ENCODE results near the gene POLR2E. TPM values are rescaled to one million over a fixed set of nuclear protein-coding genes. Genes with fewer than 3 reads are reported as not detected.

The POLR2E gene
- total and polyA plus RNA-seq, 9 of the 15 experiments (the other 6 are each of a cell fraction or from before 2014, with no cell fraction given), result 3.4 to 413 (median 244) TPM

DNA sequence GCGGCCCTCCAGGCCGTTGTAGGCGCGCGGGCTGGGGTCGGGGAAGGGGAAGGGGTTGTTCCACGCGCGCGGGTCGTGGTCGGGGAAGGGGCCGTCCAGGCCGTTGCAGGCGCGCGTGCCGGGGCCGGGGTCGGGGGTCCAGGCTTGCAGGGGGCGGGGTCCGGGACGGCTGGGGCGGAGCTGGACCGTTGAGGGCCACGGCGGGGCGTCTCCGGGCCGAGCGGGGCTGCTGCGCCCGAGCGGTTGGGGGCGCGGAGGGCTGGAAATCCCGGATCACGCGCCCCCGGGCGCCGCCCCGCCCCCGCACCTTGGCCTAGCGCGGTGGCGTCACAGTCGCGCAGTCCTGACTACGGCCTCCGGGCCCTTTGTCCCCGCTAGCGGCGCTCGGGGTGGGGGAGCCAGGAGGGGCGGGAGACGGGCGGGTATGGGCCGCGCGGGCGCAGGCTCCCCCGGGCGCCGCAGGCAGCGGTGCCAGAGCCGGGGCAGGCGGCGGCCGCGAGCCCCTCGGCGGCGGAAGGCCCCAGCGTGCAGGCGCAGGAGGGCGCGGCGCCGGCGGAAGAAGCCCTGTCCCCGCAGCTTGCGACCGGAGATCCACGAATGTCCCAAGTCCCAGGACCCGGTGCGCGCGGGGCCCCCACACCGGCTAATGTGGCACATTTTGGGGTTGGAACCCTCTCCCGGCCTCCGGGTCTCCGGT is 9.3 kb upstream of the POLR2E start (continued):
- TF ChIP-seq, protein P1, sequence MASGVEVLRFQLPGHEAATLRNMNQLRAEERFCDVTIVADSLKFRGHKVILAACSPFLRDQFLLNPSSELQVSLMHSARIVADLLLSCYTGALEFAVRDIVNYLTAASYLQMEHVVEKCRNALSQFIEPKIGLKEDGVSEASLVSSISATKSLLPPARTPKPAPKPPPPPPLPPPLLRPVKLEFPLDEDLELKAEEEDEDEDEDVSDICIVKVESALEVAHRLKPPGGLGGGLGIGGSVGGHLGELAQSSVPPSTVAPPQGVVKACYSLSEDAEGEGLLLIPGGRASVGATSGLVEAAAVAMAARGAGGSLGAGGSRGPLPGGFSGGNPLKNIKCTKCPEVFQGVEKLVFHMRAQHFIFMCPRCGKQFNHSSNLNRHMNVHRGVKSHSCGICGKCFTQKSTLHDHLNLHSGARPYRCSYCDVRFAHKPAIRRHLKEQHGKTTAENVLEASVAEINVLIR (CRISPR knock-in tag; IDR thresholded peaks at IDR 0.05), result peak; percentile 60; the same call in 1 of the 2 replicates
- TF ChIP-seq ZNF133 (CRISPR knock-in tag; IDR thresholded peaks at IDR 0.05) (no peak), NR4A1 (CRISPR knock-in tag; IDR thresholded peaks at IDR 0.05) (no peak), NR4A1 (tag; IDR thresholded peaks at IDR 0.05) (no peak), TAF1 (IDR thresholded peaks at IDR 0.05; ENCODE audit: control insufficient read depth, extremely low read depth, insufficient read depth, low read length, severe bottlenecking) (peak; percentile 31), RB1 (IDR thresholded peaks at IDR 0.05; ENCODE audit: low read depth) (peak; percentile 60), RBBP5 (IDR thresholded peaks at IDR 0.05; ENCODE audit: borderline replicate concordance, insufficient read depth, low read length, poor library complexity, severe bottlenecking) (peak; percentile 17), HMGN3 (IDR thresholded peaks at IDR 0.05; ENCODE audit: borderline replicate concordance, extremely low read depth, insufficient read length, low read depth, low read length) (peak; percentile 64), ESRRA (IDR thresholded peaks at IDR 0.05; ENCODE audit: borderline replicate concordance, low read depth) (no peak), BHLHE40 (IDR thresholded peaks at IDR 0.05; ENCODE audit: low read length) (peak; percentile 63), SIN3B (IDR thresholded peaks at IDR 0.05; ENCODE audit: low read depth) (peak; percentile 34; the same call in 1 of the 2 replicates), ZBTB17 (CRISPR knock-in tag; IDR thresholded peaks at IDR 0.05) (no peak), THRA (IDR thresholded peaks at IDR 0.05) (no peak), ZNF175 (CRISPR knock-in tag; IDR thresholded peaks at IDR 0.05; ENCODE audit: low read depth) (no peak), NR2C2 (CRISPR knock-in tag; IDR thresholded peaks at IDR 0.05) (no peak), NR2C2 (tag; IDR thresholded peaks at IDR 0.05) (peak; percentile 31; the same call in 1 of the 2 replicates), MEF2A (IDR thresholded peaks at IDR 0.05; ENCODE audit: control insufficient read depth, low read depth, low read length) (no peak), JUNB (CRISPR knock-in tag; conservative IDR thresholded peaks at IDR 0.05) (no peak)
- TF ChIP-seq, protein P2, sequence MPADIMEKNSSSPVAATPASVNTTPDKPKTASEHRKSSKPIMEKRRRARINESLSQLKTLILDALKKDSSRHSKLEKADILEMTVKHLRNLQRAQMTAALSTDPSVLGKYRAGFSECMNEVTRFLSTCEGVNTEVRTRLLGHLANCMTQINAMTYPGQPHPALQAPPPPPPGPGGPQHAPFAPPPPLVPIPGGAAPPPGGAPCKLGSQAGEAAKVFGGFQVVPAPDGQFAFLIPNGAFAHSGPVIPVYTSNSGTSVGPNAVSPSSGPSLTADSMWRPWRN (IDR thresholded peaks at IDR 0.05; ENCODE audit: low read depth), result no peak
- TF ChIP-seq, protein P3, sequence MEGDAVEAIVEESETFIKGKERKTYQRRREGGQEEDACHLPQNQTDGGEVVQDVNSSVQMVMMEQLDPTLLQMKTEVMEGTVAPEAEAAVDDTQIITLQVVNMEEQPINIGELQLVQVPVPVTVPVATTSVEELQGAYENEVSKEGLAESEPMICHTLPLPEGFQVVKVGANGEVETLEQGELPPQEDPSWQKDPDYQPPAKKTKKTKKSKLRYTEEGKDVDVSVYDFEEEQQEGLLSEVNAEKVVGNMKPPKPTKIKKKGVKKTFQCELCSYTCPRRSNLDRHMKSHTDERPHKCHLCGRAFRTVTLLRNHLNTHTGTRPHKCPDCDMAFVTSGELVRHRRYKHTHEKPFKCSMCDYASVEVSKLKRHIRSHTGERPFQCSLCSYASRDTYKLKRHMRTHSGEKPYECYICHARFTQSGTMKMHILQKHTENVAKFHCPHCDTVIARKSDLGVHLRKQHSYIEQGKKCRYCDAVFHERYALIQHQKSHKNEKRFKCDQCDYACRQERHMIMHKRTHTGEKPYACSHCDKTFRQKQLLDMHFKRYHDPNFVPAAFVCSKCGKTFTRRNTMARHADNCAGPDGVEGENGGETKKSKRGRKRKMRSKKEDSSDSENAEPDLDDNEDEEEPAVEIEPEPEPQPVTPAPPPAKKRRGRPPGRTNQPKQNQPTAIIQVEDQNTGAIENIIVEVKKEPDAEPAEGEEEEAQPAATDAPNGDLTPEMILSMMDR (IDR thresholded peaks at IDR 0.05 in 2 of 3, conservative IDR thresholded peaks at IDR 0.05 in 1 of 3; ENCODE audit: insufficient read depth in 2 of 3, low read depth in 1 of 3, low read length in 3 of 3), result 0 out of 6 replicates have a peak, but pooled peaks of 1 of the 3 experiments have one; percentile 25
- TF ChIP-seq, protein P4, sequence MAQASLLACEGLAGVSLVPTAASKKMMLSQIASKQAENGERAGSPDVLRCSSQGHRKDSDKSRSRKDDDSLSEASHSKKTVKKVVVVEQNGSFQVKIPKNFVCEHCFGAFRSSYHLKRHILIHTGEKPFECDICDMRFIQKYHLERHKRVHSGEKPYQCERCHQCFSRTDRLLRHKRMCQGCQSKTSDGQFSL (CRISPR knock-in tag; IDR thresholded peaks at IDR 0.05), result no peak; the same call in 1 of the 2 replicates
- TF ChIP-seq, protein P4 (tag; IDR thresholded peaks at IDR 0.05), result peak in 1 of 2 experiments; percentile 48; a peak in 1 of 4 replicates

Measured in K562 (cell line).